ENCODE measurements around the gene LRRC8D.

The LRRC8D gene

GRCh38 chr1:89934461-89934860 lies 113.6 kb downstream of the LRRC8D start:
- in situ Hi-C loops (cut with HindIII; ENCODE audit: low sequenced_read_pairs), result no loop called here

- in situ Hi-C loops (cut with HindIII; ENCODE audit: low sequenced_read_pairs), result no loop called here
These were observed 114.4 kb downstream of the LRRC8D start for GRCh38 chr1:89935235-89935634.

- in situ Hi-C loops (cut with HindIII; ENCODE audit: low sequenced_read_pairs), result no loop called here
These were observed 115.9 kb downstream of the LRRC8D start for GRCh38 chr1:89936694-89937093.

GRCh38 chr1:89938171-89939055 lies 117.6 kb downstream of the LRRC8D start:
- in situ Hi-C loops (cut with HindIII; ENCODE audit: low sequenced_read_pairs), result no loop called here

GRCh38 chr1:89939059-89939570 lies 118.3 kb downstream of the LRRC8D start:
- in situ Hi-C loops (cut with HindIII; ENCODE audit: low sequenced_read_pairs), result no loop called here

GRCh38 chr1:89939693-89940438 lies 119.0 kb downstream of the LRRC8D start:
- in situ Hi-C loops (cut with HindIII; ENCODE audit: low sequenced_read_pairs), result no loop called here

GRCh38 chr1:89941110-89941766 lies 120.4 kb downstream of the LRRC8D start:
- in situ Hi-C loops (cut with HindIII; ENCODE audit: low sequenced_read_pairs), result no loop called here

- in situ Hi-C loops (cut with HindIII; ENCODE audit: low sequenced_read_pairs), result no loop called here
These were observed 121.2 kb downstream of the LRRC8D start for GRCh38 chr1:89942014-89942413.

- in situ Hi-C loops (cut with HindIII; ENCODE audit: low sequenced_read_pairs), result no loop called here
These were observed 122.2 kb downstream of the LRRC8D start for GRCh38 chr1:89942825-89943658.

- in situ Hi-C loops (cut with HindIII; ENCODE audit: low sequenced_read_pairs), result no loop called here
These were observed 123.3 kb downstream of the LRRC8D start for GRCh38 chr1:89943846-89944781.

GRCh38 chr1:89945852-89946476 lies 125.1 kb downstream of the LRRC8D start:
- in situ Hi-C loops (cut with HindIII; ENCODE audit: low sequenced_read_pairs), result no loop called here

GRCh38 chr1:89946532-89946931 lies 125.7 kb downstream of the LRRC8D start:
- in situ Hi-C loops (cut with HindIII; ENCODE audit: low sequenced_read_pairs), result no loop called here

GRCh38 chr1:89948722-89949345 lies 128.0 kb downstream of the LRRC8D start:
- in situ Hi-C loops (cut with HindIII; ENCODE audit: low sequenced_read_pairs), result no loop called here

- in situ Hi-C loops (cut with HindIII; ENCODE audit: low sequenced_read_pairs), result no loop called here
These were observed 129.3 kb downstream of the LRRC8D start for GRCh38 chr1:89949991-89950624.

- in situ Hi-C loops (cut with HindIII; ENCODE audit: low sequenced_read_pairs), result no loop called here
These were observed 129.9 kb downstream of the LRRC8D start for GRCh38 chr1:89950703-89951102.

- in situ Hi-C loops (cut with HindIII; ENCODE audit: low sequenced_read_pairs), result no loop called here
These were observed 131.2 kb downstream of the LRRC8D start for GRCh38 chr1:89951766-89952604.

GRCh38 chr1:89952605-89953130 lies 131.8 kb downstream of the LRRC8D start:
- in situ Hi-C loops (cut with HindIII; ENCODE audit: low sequenced_read_pairs), result no loop called here
